Activated T-helper 2 cell treated with anti-CD3 and anti-CD28 coated beads, Interferon-gamma antibody, Interleukin-2, Interleukin-4, amounts not matched to agents 10 μg/mL and 5 μg/mL and 100 μg/mL, durations not matched to agents 14 hours and 24 hours and 36 hours (primary cell): ENCODE data around the gene FAM170B. TPM values are rescaled to one million over a fixed set of nuclear protein-coding genes. Genes with fewer than 3 reads are reported as not detected.

ENCODE experiments used
- DNase-seq: peaks from one replicate; pipeline ENCODE4 v3.0.0; 2021; ENCODE audit warnings: low spot score
- H3K27ac Mint-ChIP-seq: one replicate; pipeline ENCODE4 v1.8.0; 2021; ENCODE audit warnings: mixed read lengths
- H3K27me3 Mint-ChIP-seq: one replicate; pipeline ENCODE4 v1.8.0; 2021; ENCODE audit warnings: low read depth, mixed read lengths
- H3K36me3 Mint-ChIP-seq: one replicate; pipeline ENCODE4 v1.8.0; 2021; ENCODE audit warnings: low read depth, mixed read lengths
- H3K4me1 Mint-ChIP-seq: one replicate; pipeline ENCODE4 v1.8.0; 2021; ENCODE audit warnings: low read depth, mixed read lengths
- H3K4me3 Mint-ChIP-seq: one replicate; pipeline ENCODE4 v1.8.0; 2021; ENCODE audit warnings: low read depth, mild to moderate bottlenecking, moderate library complexity, mixed read lengths
- H3K9me3 Mint-ChIP-seq: one replicate; pipeline ENCODE4 v1.8.0; 2021; ENCODE audit warnings: mixed read lengths
- intact Hi-C: fragments of 100-400 bp; cut with micrococcal nuclease; formaldehyde crosslinking; loops from one replicate; pipeline ENCODE4 v1.15.1; 2023
- total RNA-seq: library from RNA; stranded (reverse); gene quantifications from 2 replicates; pipeline ENCODE4 v1.2.3, GENCODE V29; 2022

FAM170B gene
- total RNA-seq, 1 donor from 2014 or later, result not detected

DNA sequence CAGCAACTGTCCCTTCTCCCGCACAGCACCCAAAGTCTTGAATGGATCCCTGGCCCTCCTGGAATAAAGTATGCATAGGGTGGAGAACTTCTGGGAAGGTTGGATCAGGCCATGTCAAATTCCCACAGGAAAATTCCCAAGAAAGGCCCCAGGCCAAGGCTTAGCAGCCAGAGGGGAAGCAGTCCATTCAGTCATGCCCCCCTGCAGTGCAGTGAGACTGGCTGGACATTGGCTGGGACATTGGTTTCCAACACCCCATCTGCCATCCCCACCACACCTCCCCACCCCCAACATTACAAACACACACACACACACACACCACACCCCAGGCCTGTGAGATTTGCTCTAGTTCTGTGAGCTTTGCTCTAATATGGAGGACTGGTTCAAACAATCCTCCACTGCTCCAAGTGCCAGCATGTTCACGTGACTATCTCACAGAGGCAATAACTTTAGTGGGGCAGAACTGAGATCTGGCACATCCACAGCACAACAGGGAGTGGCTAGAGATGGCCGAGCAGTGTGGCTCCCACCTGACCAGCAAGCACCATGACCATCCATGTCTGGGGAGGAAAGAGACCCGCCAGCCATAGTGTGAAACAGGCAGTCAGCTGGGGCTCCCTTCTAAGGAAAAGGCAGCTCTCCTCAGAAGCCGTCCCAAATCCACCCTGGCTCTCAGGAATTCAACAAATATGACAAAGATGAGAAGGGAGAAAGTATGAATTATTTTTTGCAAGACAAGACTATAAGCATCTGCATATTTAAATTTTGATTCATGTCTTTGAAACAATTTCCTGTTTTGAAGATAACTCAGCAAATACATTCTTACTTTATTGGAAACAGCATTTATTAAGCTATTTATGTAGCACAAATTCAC, 6.7 kb upstream of the FAM170B start:
- peaks cover 2% of the 10 kb centered on the region for H3K4me1 Mint-ChIP-seq
- intact Hi-C loops, result no loop called here
- H3K27me3 Mint-ChIP-seq, result peaks cover 13% of the 10 kb centered on the region
- H3K9me3 Mint-ChIP-seq, result peaks cover 4% of the 10 kb centered on the region
- DNase-seq, result no peak
- H3K27ac Mint-ChIP-seq, result no peak overlapping the region
- no peaks in the 10 kb centered on the region for H3K36me3 Mint-ChIP-seq
- no peak overlapping the region for H3K4me3 Mint-ChIP-seq

- DNase-seq, result no peak
These were observed 6.0 kb upstream of the FAM170B start for GRCh38 chr10:49139846-49140195.

DNA sequence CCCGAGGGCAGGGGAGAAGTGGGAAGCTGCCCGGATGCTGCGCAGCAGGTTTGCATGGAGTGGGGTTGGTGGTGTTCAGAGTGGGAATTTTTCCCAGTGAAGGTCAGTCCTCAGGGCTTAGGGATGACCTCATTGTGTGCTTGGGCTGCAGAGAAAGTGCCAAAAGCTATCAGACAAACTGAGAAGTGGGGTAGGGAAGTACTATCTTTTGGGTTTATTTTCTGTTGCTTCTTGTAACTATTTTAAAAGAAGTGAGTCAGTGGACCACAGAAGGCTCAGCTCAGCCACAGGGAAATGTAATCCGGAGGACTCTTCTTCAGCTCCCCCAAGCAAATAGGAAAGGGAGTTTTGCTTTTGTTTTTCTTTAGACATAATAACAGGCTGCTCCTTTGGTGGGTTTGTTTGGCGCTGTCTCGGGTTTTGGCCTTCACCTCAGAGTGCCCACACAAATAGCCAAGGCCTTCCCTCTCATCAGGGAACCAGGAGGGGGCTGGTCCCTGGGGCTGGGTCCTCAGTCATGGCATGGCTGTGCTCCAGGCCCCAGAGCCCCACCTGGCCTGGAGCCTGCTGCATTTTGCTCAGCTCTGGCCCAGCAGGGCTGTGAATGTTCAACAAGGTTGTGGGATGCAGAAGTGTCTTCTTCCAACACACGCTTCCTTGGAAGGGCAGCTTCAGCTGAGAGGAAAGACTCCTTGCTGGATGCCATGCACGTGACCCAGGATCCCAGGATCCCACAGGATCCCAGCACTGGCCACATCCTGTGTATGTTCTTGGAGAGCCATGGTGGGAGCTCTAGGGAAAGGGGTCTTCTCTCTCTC, 5.4 kb upstream of the FAM170B start:
- H3K27me3 Mint-ChIP-seq, result peaks cover 15% of the 10 kb centered on the region
- DNase-seq, result no peak
- no peak overlapping the region for H3K4me3 Mint-ChIP-seq
- intact Hi-C loops, result no loop called here
- no peaks in the 10 kb centered on the region for H3K36me3 Mint-ChIP-seq
- H3K27ac Mint-ChIP-seq, result no peak overlapping the region
- peaks cover 2% of the 10 kb centered on the region for H3K4me1 Mint-ChIP-seq
- H3K9me3 Mint-ChIP-seq, result peaks cover 4% of the 10 kb centered on the region

More at GRCh38 chr10:49139846-49140195, 6.0 kb upstream of the FAM170B start:
- peaks cover 2% of the 10 kb centered on the region for H3K4me1 Mint-ChIP-seq
- no peak overlapping the region for H3K27ac Mint-ChIP-seq
- peaks cover 4% of the 10 kb centered on the region for H3K9me3 Mint-ChIP-seq
- H3K27me3 Mint-ChIP-seq, result peaks cover 17% of the 10 kb centered on the region
- no peak overlapping the region for H3K4me3 Mint-ChIP-seq
- H3K36me3 Mint-ChIP-seq, result no peaks in the 10 kb centered on the region
- intact Hi-C loops, result no loop called here

DNA sequence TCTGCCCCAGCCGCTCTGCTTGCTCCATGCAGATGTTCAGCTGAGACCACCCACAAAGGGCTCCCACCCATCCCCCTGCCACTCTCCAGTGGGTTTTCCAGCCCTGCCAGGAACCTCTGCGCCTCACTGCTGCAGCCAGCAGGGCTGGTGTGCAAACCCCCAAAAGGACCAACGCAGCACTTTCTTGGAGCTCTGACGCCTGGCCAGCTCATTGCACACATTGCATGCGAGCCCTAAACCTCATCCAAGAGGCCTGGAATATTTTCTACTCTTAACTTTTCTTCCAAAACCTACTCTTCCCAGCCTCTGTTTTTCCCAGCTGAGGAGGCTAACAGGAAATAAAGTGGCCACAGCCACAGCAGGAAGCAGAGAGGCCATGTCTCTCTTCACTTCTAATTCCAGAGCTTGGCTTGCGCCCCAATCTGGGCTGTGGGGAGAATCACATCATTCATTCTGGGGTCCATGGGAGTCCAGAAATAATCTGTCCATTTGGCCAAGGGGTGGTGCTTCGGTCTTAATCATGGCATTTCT, 4.6 kb upstream of the FAM170B start:
- peaks cover 15% of the 10 kb centered on the region for H3K27me3 Mint-ChIP-seq
- H3K4me3 Mint-ChIP-seq, result no peak overlapping the region
- no peak for DNase-seq
- H3K9me3 Mint-ChIP-seq, result peaks cover 4% of the 10 kb centered on the region
- H3K4me1 Mint-ChIP-seq, result peaks cover 2% of the 10 kb centered on the region
- intact Hi-C loops, result no loop called here
- no peak overlapping the region for H3K27ac Mint-ChIP-seq
- H3K36me3 Mint-ChIP-seq, result no peaks in the 10 kb centered on the region

GRCh38 chr10:49136525-49136924, 2.7 kb upstream of the FAM170B start:
- DNase-seq, result no peak
- intact Hi-C loops, result no loop called here
- H3K9me3 Mint-ChIP-seq, result peaks cover 4% of the 10 kb centered on the region
- peaks cover 13% of the 10 kb centered on the region for H3K27me3 Mint-ChIP-seq
- H3K4me1 Mint-ChIP-seq, result peaks cover 2% of the 10 kb centered on the region
- no peak overlapping the region for H3K27ac Mint-ChIP-seq
- H3K4me3 Mint-ChIP-seq, result no peak overlapping the region
- no peaks in the 10 kb centered on the region for H3K36me3 Mint-ChIP-seq

DNA sequence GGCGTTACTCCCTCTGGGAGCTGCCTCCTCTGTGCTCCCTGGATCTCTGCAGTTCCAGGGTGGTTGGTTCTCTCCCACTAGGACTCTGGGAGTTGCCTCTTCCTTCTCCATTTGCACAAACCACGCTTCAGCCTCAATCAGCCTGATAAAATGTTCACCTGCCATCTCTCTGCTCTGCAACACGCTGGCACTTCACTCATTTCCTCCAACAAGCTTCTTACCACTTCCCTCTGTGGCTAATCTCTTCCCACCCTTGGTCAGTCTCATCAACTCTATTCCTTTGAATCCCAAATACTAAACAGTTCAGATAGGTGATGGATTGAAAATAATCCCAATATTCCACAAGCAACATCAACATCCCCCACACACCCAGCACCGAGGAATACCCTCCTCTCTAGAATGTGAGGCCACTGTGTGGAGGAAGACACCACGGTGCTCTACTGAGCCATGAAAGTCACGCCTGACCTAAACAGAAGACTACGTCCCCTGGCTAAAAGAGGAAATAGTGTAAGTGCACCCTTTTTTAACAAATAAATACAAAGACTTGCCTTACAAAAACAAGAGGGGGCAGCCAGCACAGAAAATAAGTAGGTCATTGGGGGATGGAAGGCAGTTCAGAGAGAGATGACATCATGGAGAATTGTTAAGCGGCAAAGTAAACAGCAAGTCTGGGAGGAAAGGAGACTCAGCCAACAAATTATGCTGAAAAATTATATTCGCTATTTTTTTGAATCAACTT, 1.9 kb upstream of the FAM170B start:
- peaks cover 13% of the 10 kb centered on the region for H3K27me3 Mint-ChIP-seq
- no peak overlapping the region for H3K27ac Mint-ChIP-seq
- H3K36me3 Mint-ChIP-seq, result no peaks in the 10 kb centered on the region
- no peaks in the 10 kb centered on the region for H3K4me1 Mint-ChIP-seq
- no peak for DNase-seq
- no peak overlapping the region for H3K4me3 Mint-ChIP-seq
- H3K9me3 Mint-ChIP-seq, result peaks cover 4% of the 10 kb centered on the region
- intact Hi-C loops, result no loop called here

DNA sequence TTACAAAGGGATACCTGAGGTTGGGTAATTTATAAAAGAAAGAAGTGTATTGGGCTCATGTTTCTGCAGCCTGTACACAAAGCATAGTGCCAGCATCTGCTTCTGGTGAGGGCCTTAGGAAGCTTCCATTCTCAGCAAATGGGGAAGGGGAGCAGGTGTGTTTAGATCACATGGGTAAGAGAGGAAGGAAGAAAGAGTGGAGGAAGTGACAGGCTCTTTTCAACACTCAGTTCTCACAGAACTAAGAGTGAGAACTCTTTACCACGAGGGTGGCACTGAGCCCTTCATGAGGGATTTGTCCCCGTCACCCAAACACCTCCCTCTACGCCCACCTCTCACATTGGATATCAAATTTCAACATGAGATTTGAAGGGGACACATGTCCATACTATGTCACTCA, 506 bp upstream of the FAM170B start:
- Mint-ChIP-seq H3K27me3 (peaks cover 14% of the 10 kb centered on the region), H3K36me3 (no peaks in the 10 kb centered on the region), H3K9me3 (peaks cover 4% of the 10 kb centered on the region), H3K27ac (no peak overlapping the region), H3K4me1 (no peaks in the 10 kb centered on the region), H3K4me3 (no peak overlapping the region)
- intact Hi-C loops, result no loop called here
- no peak for DNase-seq

- Mint-ChIP-seq H3K9me3 (peaks cover 4% of the 10 kb centered on the region), H3K4me3 (no peak overlapping the region)
- intact Hi-C loops, result no loop called here
These were observed 1.5 kb downstream of the FAM170B start for GRCh38 chr10:49132362-49132737.

DNA sequence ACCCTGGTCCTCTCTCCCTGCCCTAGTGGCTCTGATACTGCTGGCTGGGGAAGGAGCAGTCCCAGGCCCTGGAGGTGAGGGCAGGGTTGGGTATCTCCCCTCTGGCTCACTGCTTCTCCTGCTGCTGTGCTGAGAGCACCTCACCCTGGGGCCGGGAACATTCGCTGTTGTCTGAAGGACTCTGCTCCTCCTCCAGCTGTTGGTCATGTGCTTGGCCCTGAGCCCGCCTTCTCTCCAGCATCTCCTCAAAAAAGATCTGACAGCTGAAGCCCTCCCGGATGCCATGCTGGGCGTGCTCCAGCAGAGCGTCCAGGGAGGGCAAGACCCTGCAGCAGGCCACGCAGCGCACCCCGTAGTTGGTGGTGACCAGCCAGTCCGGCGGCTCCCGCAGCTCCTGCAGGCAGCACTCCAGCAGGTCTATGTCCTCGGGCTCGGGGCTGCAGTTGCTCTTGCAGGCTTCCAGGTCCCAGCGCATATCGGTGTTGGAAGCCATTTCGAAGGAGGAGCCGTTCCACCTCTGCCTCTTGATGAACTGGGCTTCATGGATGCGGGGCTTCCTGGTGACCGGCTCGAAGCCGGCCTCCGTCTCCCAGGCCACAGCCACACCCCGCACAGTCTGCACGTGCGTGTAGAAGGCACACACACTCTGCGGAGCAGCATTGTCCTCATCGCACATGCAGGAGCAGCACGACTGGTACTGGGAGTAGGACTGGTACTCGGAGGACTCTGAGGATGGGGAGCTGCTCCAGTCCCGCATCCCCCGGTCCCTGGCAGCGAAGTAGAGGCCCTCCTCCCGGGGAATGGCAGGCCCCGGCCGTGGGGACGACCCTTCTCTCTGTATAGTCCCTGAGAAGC, 2.1 kb downstream of the FAM170B start:
- Mint-ChIP-seq H3K4me3 (no peak overlapping the region), H3K27me3 (peaks cover 24% of the 10 kb centered on the region), H3K4me1 (no peaks in the 10 kb centered on the region), H3K36me3 (no peaks in the 10 kb centered on the region), H3K27ac (no peak overlapping the region), H3K9me3 (peaks cover 1% of the 10 kb centered on the region)
- DNase-seq, result no peak
- intact Hi-C loops, result no loop called here

More at GRCh38 chr10:49132362-49132737, 1.5 kb downstream of the FAM170B start:
- Mint-ChIP-seq H3K4me1 (no peaks in the 10 kb centered on the region), H3K36me3 (no peaks in the 10 kb centered on the region), H3K27me3 (peaks cover 27% of the 10 kb centered on the region), H3K27ac (no peak overlapping the region)
- no peak for DNase-seq

DNA sequence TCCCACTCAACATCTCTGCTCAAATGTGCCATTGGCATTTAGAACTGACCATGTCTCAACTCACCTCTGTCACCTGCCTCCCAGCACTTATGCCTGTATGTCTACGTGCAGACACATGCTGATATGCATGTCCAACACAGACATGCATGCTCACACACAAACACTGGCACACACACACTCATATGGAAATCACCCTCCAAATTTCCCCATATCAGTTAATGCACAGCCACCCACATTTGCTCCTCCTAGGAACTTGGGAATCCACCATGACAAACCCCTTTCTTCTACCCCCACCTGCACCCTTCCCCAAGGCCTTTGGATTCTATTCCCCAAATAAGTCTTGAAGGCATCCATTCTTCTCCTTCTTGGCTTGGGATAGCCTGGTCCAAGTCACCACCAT, 4.4 kb downstream of the FAM170B start:
- no peaks in the 10 kb centered on the region for H3K4me1 Mint-ChIP-seq
- no peaks in the 10 kb centered on the region for H3K36me3 Mint-ChIP-seq
- H3K4me3 Mint-ChIP-seq, result no peak overlapping the region
- intact Hi-C loops, result no loop called here
- no peak overlapping the region for H3K27ac Mint-ChIP-seq
- H3K27me3 Mint-ChIP-seq, result peaks cover 21% of the 10 kb centered on the region
- H3K9me3 Mint-ChIP-seq, result no peaks in the 10 kb centered on the region
- DNase-seq, result no peak

GRCh38 chr10:49128854-49129253, 5.0 kb downstream of the FAM170B start:
- intact Hi-C loops, result no loop called here
- no peak overlapping the region for H3K4me3 Mint-ChIP-seq

More at GRCh38 chr10:49128854-49129253, 5.0 kb downstream of the FAM170B start:
- Mint-ChIP-seq H3K9me3 (no peaks in the 10 kb centered on the region), H3K27me3 (peaks cover 25% of the 10 kb centered on the region), H3K36me3 (no peaks in the 10 kb centered on the region), H3K27ac (no peak overlapping the region), H3K4me1 (no peaks in the 10 kb centered on the region)
- no peak for DNase-seq
